HG03039 (cell line): ENCODE results near the gene MYO3B.

ENCODE experiments used
- ATAC-seq: cut with Tn5 transposase; IDR thresholded peaks from one replicate; pipeline ENCODE4 v1.9.1; 2021; ENCODE audit warnings: mild to moderate bottlenecking, moderate library complexity; ENCODE audit not compliant: unreplicated experiment

MYO3B gene

DNA sequence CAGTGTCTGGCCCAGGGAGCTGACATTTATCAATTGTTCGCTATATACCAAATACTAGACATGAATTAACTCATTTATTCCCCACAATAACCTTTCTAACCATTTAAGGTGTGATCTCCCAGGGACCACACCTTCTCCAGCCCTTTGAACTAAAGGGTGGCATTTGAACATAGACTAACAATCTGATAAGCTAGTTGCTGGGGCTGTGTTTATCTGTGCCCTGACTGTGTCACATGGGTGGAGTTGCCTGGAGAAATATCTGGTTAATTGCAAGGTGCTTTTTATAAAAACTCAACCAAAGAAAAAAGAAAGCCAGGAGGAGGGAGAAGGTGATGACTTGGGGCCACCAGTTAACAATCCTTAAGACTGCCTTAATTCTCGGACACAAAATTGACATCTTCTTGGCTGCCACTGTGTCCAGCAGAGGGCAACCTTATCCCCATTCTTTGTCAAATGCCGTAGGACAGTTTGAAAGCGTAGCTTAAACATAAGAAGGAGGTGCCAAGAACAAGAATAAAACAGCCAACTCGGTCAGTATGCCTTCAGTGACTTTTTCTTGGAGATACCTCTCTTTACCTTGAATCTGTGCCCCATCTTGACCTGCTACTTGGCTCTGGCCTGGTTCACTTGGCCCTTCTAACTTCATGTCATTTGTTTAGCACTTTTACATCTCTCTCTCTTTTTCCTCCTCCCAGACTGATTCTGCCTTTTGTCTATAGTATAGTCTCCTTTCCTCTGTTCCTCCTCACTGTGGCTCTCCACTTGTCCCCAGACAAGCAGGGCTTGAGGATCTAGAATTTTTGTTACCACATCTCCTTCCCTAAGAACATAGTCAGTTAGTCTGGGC, 183.4 kb downstream of the MYO3B start:
- peak; percentile 54 for ATAC-seq

DNA sequence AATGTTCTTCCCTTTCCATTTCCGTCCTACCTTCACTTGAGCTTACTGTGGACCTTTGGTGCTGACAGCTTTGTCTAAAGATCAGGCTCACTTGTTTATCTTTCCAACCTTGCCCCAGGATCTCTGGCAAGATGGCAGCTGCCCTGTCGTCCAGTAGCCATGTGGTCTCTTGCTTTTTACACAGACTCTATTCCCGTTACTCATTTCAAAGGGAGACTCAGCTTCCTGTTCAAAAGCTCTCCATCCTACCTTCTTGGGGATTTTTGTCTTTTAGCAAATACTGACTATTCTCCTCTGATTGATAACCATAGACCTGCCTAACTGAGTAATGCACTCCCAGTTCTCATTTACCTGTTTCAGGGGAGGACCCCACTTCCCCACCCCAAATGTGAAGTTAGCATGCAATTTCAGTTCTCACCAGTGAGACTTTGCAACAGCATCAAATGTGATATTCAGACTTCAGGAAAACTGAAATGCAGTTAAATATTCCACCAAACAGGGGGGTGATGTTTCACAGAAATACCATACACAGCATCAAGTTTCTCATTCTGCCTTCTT, 184.4 kb downstream of the MYO3B start:
- no peak for ATAC-seq

DNA sequence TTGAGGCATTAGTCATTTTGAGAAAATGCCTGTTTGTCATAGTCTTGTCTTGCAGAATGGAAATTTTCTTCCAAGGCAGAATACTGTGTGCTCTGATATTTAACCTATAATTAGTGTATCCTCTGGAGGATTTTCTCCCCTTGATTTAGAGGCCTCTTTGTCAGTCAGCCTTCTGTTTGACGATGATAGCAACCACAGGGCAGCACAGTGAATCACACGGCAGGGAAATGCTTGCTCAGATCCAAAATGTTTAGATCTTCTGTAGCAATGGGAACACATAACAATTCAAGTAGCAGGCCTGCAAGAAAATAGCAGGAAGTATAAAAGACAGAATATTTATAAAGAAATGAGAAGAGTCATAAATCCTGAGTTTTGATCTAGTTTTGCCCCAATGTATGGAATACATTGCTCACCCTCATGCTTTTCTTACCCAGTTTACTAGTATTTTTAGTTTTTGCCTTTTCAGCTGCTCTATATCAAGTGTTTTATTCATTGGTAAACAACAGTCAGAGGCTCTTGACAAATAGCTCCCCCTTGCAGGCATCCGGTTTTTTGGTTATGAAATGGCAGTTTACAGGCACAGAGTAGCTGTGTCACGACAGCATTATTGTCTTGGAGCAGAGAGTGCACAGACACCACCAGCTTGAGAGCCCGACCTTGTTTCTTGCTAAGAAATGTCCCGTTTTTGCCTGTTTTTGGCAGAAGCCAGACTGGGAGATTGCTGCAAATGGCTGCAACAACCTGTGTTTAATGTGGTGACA, 185.1 kb downstream of the MYO3B start:
- no peak for ATAC-seq

DNA sequence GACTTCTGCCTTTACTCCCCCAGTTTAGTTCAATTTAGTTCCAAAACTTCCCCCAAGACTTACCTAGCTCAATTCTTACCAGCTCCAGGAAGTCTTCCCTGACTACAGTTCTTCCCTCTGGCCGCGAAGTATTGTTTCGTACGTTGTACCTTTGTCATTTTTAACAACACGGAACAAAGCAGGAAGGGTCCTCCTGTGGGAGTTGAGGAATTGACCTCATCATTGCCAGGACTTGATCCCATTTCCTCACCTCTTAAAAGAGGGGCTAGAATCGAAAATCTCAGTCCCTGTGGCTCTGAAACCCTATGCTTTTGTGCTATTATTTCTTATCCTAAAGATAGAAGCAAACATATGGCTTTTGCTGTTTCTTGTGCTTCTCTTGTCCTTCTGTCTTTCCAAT, 187.1 kb downstream of the MYO3B start:
- no peak for ATAC-seq

DNA sequence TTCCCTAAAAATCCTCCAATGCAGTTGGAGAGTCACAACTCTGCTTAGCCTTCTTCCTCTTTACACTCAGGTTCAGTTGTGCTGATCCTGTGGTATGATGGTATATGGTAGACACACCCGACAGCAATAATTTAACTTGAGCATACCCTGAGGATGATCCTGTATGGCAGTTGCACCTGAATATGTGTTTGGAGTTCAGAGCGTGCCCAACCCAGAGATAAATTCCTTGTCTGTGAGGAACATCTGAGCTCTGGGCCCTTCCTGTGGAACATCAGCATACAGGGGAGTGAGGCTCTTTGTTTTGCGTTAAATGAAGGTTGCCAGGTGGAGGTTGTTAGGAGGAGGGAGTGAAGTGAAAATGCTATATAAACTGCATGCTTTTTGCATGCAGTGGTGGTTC, 187.7 kb downstream of the MYO3B start:
- no peak for ATAC-seq

DNA sequence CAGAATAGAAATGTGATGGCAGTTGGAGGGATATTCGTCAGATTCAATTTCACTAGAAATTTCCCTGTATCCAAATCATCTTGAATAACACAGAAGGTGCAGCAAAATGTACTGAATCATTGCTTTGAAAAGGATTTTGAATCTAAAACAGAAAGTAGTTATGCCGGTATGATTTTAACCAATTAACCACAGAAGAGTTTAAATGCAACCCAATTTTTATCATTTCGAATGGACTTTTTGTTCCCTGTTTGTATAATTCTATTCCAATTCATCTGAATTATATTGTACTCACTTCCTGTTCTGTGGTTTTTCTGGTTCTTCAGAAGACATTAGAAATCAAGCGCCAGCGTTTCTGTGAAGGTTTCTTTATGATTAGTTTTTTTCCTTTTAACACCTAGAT, 190.4 kb downstream of the MYO3B start:
- ATAC-seq: no peak

DNA sequence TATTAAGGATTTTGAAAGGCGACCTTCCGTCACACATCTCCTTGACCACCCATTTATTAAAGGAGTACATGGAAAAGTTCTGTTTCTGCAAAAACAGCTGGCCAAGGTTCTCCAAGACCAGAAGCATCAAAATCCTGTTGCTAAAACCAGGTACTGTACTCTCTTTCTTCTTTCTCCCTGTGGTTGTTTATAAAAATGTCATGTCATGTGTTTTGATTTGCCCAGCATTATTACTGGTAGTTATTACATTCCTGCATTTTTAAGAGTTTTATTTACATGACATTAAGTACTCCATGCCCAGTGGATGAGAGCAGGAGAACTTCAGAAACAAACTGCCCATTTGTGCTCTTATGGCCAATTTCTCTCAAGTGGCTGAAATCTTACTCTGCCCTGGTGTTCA, 191.3 kb downstream of the MYO3B start:
- ATAC-seq: no peak

DNA sequence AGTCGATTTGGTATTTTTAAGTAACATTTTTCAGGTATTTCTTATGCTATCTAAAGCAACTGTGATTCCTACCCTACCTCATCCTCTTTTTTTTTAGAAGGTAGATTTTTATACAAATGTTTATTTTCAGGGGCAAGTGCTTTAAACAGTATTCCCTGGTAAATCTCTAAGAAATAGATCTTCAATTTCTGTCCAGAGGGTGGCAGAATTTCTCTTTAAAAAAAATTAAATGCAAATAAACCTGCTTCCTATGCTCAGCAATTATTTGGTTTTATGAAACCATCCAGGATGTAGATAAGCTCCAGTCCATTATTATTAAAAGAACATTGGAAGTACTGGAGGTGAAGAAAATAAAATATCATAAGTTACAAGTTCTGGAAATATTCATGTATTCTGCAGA, 191.9 kb downstream of the MYO3B start:
- no peak for ATAC-seq

DNA sequence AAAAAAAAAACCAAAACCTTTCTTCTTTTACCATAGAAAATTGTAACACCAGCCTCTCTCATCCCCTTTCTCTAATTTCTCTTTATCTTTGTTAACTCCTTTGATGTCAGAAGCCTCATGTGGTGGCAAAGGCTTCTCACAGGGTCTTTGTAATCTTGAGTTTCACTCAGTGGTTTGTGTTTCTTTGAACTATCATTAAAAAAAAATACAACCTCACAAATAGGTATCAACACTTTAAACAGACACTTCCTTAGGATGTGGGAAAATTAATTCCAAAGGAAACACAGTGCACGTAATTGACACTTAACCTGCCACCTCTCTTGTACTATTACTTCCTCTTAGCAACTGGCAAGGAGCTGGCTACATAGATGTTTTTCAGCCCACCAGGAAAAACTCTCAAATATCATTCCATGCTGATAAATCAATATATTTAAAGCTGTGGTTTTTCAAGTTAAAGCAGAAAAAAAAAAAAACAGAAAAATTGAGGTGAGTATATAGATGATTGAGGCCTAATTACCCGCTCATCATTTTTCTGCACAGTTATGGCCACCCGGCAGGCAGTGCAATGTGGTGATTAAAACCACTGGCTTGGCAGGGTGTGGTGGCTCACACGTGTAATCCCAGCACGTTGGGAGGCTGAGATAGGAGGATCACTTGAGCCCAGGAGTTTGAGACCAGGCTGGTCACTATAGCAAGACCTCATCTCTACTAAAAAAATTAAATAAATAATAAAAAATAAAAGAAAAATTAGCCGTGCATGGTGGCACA, 193.5 kb downstream of the MYO3B start:
- ATAC-seq: no peak

DNA sequence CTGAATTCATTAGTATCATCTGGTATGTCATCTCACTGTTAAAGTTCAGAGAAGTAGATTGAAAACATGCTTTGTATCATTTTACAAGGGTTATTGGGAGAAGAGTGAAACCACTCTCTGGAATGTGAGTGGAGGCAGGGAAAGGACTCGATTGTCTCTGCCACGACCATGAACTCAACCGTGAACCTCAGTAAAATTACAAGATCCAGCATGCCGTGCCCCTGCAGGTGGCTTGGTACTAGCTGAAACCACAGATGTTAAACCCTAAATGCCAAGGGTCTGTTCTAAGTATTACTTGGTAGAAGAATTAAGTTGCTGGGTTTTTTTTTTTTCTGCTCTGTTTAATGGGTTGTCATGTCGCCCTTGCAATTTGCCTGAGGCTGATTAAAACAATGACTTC, 197.2 kb downstream of the MYO3B start:
- no peak for ATAC-seq

DNA sequence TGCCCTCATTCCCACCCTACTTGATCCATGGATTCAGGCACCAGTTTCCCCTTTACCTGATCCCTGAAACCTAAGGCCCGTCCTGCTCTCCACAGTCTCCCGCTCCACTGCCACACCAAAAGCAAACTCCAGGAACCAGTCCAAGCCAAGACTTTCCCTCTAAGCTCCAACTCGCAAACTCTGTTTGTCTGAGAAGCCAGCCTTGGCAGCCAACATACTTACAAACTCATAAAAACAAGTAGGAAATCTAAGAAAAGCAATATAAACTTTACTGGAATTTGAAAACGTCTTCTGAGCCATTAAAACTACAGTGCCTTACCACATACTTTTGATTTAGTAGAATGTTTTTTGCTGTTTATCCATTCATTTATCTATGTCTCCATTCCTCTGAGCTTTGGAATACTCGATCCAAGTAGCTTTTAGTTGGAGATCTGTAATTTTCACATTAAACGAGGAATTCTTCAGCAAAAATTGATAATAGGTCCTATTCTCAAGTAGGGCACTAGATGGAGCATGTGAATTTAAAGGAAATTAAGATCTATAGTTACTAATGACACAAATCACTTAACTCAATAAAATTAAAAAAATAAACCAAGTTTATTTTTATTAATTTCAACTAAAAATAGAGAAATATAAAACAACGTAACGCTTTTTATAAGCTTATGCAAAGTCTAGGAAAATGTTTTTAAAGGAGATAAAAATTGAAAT, 199.7 kb downstream of the MYO3B start:
- no peak for ATAC-seq

DNA sequence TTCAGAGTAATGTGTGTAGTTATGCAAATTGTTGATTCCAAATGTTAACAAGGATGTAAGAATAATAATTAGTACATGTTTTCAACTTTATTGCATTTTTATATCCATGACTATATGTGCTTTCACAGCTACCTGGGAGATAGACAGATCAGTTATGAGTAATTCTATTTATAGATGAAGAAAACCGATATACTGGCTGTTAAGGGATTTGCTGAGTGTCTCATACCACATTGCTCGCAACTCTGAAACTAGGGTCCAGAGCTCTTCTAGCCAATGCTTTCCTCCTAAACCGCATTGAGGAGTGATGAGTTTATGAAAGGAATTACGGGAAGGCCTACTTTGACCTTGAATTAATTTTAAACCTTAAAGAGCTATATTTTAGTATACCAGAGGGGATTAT, 202.3 kb downstream of the MYO3B start:
- no peak for ATAC-seq

DNA sequence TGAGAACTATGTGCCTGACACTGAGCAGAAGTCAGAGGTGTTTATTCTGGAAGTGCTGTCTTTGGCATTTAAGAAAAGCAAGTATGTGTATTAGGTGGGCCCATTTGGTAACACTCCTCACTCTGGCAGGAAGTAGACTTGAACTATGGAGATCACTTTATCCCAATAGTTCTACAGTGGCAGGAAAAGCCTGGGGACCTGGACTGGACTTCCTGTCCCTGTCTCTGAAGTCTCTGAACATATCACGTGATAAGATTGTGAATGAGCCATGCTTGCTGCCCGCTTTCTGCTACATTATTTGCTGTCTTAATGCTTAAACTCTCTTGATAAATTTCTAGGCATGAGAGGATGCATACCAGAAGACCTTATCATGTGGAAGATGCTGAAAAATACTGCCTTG, 203.7 kb downstream of the MYO3B start:
- no peak for ATAC-seq

DNA sequence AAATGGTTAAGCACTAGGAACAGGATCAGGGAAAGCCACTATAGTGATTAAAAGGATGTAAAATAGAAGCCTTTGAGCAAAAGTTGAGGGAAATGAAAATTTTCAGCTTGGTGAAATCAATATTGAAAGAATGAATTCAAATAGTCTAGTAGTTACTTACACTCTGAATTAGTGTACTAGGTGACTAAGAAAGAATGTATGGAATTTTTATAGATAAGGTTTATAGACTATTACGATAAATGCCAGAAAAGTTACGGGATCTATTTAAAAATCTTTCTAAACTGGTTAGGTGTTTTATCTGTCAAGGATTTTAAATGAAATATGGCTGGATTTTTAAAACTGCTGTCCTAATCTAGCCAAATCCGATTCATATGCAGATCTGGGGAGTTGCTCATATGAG, 208.6 kb downstream of the MYO3B start:
- ATAC-seq: no peak

DNA sequence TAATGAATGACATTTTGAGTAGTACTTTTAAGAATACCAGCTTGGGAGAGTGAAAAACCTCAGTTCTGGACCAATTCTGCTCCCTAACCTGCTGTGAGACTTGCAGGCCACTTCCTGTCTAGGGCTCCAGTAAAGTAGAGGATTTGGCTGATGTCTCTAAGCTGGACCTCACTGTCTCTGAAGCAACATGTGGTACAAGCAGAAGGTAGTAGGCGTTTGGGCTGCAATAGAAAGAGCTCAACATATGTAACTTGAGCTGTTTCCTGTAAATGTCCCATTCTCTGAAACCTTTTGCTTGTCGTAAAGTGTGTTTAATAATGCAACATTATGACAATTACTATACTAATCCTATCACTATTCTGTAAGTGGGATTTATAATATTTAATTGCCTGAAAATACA, 213.1 kb downstream of the MYO3B start:
- ATAC-seq: no peak

DNA sequence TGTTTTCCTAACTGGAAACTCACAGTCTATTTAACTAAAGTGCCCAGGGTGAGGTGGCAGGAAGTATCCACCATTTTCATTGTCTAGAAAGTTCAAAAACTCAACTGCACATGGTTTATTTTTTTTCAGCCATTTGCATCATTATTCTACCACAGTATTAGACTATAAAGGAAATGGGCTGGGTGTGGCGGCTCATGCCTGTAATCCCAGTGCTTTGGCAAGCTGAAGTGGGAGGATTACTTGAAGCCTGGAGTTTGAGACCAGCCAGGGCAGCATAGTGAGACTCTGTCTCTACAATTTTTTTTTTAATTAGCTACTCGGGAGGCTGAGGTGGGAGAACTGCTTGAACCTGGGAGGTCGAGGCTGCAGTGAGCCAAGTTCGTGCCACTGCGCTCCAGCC, 213.8 kb downstream of the MYO3B start:
- ATAC-seq: no peak

DNA sequence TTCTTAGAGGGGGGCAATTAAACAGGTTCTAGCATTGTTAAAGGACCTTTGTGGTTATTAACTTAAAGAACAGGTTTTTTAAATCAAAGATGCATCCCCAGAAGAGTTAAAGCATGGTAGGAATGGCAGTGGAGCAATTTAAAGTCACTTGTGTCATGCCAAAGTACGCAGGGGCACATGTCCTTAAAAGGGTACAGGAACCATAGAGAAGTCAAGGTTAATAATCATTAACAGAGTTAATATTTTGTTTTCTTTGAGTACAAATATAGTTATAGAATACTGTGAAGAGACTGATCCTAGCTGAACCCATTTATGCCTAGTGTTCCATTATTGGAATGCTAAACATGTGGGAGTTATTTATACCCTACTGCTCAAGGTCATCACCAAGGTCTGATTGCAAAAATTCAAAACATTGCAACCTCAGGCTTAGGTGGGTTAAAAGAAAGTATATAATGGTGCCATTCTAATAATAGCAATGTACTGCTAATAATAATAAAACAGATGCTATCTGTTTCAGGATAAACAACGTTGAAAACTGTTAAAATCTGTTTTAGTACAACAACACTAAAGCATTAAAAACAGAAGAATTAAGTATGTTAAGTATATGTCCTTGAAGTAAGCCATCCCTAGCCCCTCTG, 216.0 kb downstream of the MYO3B start:
- no peak for ATAC-seq

DNA sequence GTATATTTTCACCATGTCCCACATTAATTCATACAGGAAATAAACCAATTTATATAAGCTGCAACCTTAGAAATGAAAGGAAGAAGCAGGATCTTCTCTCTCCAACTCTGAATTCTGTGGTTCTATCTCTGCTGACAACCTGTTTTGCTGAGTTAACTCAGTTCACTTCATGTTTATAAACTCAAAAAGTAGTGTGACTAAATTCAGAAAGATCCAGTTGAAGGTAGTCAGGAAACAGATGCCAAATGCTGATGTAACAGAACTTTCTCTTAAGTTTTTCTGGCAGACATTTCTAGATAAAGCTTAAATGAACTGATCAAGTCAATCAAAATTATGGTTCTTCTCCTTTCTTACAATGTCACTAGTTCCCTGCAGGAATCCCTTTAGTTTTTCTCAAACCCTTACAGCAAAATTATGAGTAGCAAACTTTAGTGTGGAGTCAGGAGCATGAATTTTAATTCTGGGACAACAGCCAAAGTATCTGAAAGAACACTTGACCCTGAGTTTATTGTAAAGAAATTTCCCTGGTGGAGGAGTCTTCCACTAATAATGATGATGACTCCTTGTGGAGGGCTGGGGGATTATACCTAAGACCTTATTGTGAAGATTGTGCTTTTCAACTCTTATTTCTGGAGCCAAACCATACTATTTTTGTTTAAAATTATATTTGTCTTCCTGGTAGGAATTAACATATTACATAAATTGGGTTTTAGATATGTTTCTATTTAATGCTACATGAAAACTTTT, 216.9 kb downstream of the MYO3B start:
- ATAC-seq: no peak

DNA sequence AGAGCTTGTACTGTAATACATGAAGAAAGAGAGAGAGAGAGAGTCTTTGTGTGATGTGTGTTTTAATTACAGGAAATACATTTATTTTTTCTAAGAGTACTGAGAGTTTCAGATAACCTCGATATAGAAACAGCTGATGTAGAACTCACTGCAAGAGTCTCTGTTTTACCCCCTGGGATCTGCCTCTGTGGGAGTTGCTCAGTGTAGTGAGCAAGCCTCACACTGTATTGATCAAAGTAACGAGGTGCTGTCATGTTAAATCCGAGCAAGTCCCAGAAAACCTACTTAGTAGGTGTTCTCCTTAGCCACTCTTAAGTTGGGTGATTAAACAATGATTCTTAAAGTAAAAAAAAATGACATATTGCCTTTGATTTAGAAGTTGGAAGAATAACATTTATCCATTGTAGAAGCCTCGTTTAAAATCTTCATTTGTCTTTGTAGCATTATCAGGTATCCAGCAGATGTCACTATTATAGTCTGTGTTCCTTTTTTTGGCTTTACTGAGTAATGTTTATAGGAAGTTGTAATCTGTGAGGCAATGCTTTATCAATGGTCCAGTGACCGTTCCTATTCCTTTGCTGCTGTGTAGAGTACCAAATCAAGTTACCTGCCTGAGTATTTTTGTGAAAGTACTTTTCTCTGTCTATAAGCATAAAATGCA, 219.0 kb downstream of the MYO3B start:
- ATAC-seq: no peak
